Fibroblast of lung (primary cell): ENCODE data around the gene TNMD. TPM values are rescaled to one million over a fixed set of nuclear protein-coding genes. Genes with fewer than 3 reads are reported as not detected.

ENCODE experiments used
- polyA plus RNA-seq, 2 donors: library from polyadenylated mRNA; depleted of rRNA in 1 of 2; stranded (reverse) in 1 of 2; unstranded in 1 of 2; fragments of >200 nt; gene quantifications; 2 replicates each; pipeline ENCODE4 v1.2.1, GENCODE V29; 2011 to 2012; ENCODE audit warnings: missing spikeins in 1 of 2
- total RNA-seq: library from RNA; depleted of rRNA; stranded (reverse); fragments of >200 nt; gene quantifications from 2 replicates; pipeline ENCODE4 v1.2.1, GENCODE V29; 2014

TNMD gene
- total and polyA plus RNA-seq, 2 donors (not counting 1 experiment from before 2014, with no cell fraction given), result not detected

Other genes with a start within 250 kb of the TNMD start
- gene PCDH19, start 174.7 kb upstream of the TNMD start, total RNA-seq, result under 0.01 and 0.26 TPM in 2 replicates
- gene PCDH19, start 174.7 kb upstream of the TNMD start, polyA plus RNA-seq, result 0.05 and 0.06 TPM in 2 replicates
- 29.2 and 35.4 TPM in 2 replicates for gene TSPAN6, start 51.9 kb downstream of the TNMD start, total RNA-seq
- gene TSPAN6, start 51.9 kb downstream of the TNMD start, polyA plus RNA-seq, result 24.9 and 34.1 TPM in 2 replicates
- gene SRPX2, start 59.3 kb downstream of the TNMD start, total RNA-seq, result 13.4 and 18.2 TPM in 2 replicates
- 41.1 and 77.6 TPM in 2 replicates for gene SRPX2, start 59.3 kb downstream of the TNMD start, polyA plus RNA-seq
- 4.6 and 8.8 TPM in 2 replicates for gene SYTL4, start 147.2 kb downstream of the TNMD start, total RNA-seq
- gene SYTL4, start 147.2 kb downstream of the TNMD start, polyA plus RNA-seq, result 2.9 and 5.7 TPM in 2 replicates
- gene CSTF2, start 235.5 kb downstream of the TNMD start, total RNA-seq, result 11.4 and 13.4 TPM in 2 replicates
- 16.3 and 25.6 TPM in 2 replicates for gene CSTF2, start 235.5 kb downstream of the TNMD start, polyA plus RNA-seq